Measurements from ENCODE around the gene CASP8AP2.
"Not testable (repeated sequence)": the region's sequence is repeated elsewhere in the genome, so short reads cannot be mapped to it uniquely, and the experiment has no call there.

CASP8AP2 gene

GRCh38 chr6:89890845-89891528, 61.3 kb downstream of the CASP8AP2 start:
- FAIRE-seq, result not testable (repeated sequence)

DNA sequence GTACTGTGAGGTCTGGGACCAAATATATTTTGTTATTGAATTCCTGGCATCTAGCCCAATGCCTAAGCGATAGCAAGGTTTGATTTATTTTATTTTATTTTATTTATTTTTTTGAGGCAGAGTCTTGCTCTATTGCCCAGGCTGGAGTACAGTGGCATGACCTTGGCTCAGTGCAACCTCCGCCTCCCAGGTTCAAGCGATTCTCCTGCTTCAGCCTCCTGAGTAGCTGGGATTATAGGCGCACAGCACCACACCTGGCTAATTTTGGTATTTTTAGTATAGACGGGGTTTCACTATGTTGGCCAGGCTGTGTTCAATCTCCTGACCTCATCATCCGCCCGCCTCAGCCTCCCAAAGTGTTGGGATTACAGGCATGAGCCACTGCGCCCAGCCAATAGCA, 62.9 kb downstream of the CASP8AP2 start:
- not testable (repeated sequence) for FAIRE-seq

- FAIRE-seq, result no peak
These were observed 64.5 kb downstream of the CASP8AP2 start, which contains the start of gene GJA10 for GRCh38 chr6:89894169-89894568. TSS of gene GJA10 (plus strand) at chr6:89894469. CDS start at chr6:89894469, 0 bp downstream.

DNA sequence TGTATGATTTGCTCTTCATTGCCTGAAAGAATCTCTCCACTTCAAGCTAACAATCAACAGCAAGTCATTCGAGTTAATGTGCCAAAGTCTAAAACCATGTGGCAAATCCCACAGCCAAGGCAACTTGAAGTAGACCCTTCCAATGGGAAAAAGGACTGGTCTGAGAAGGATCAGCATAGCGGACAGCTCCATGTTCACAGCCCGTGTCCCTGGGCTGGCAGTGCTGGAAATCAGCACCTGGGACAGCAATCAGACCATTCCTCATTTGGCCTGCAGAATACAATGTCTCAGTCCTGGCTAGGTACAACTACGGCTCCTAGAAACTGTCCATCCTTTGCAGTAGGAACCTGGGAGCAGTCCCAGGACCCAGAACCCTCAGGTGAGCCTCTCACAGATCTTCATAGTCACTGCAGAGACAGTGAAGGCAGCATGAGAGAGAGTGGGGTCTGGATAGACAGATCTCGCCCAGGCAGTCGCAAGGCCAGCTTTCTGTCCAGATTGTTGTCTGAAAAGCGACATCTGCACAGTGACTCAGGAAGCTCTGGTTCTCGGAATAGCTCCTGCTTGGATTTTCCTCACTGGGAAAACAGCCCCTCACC, 65.7 kb downstream of the CASP8AP2 start:
- FAIRE-seq, result no peak

GRCh38 chr6:89910001-89910901, 80.6 kb downstream of the CASP8AP2 start:
- FAIRE-seq, result not testable (repeated sequence)

DNA sequence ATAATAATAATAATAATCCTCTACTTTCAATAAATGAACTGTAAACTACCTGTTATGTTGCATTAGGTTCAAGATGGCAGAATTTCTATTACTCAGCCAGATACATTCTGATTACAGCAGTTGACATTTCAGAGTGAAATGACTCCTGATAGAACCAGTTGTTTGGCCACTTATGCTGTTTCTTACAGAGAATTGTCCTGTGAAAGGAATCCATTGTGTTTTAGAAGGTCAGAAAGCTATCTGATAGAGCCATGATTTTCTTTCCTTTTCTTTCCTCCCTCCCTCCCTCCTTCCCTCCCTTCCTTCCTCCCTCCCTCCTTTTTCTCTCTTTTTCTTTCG, 81.2 kb downstream of the CASP8AP2 start:
- FAIRE-seq, result no peak

GRCh38 chr6:89916136-89916920, 86.6 kb downstream of the CASP8AP2 start:
- no peak for FAIRE-seq

- no peak for FAIRE-seq
These were observed 87.5 kb downstream of the CASP8AP2 start for GRCh38 chr6:89917216-89917615.

DNA sequence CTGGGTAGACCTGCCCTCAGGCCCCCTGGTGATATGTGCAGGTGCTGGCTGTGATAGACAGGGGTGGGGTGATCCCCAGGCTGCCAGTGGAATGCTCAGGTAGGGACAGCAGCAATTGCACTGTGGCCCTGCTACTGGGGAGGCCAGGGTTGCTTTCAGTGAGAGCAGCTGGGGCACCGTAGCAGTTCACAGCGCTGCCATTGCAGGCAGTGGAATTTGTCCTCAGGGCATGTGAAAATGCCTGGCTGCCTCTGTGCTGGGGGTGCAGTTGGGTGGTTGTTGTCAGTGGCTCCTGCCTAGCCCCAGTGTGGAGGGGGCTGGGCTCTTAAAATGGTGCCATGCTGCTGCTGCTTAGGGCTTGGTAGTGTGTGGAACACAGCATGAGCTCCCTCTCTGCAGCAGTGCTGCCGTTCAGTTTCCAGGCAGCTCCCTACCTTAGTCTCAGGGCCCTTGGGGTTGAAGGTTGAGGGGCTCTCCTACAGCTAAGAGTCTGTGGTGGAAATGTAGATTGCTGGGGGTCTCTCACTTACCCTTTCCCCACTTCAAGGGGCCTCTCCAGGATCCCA, 88.2 kb downstream of the CASP8AP2 start:
- FAIRE-seq, result no peak
